Endothelial cell of hepatic sinusoid (primary cell): ENCODE measurements around the gene PMP22.
"Not testable (repeated sequence)": the region's sequence is repeated elsewhere in the genome, so short reads cannot be mapped to it uniquely, and the experiment has no call there.

Source experiments
- in situ Hi-C: cut with HindIII; loops from 2 replicates; pipeline ENCODE4 v1.10.0; 2017; ENCODE audit warnings: low sequenced_read_pairs

The PMP22 gene

GRCh38 chr17:15220785-15221184 is 44.3 kb downstream of the PMP22 start:
- in situ Hi-C loops = no loop called here

GRCh38 chr17:15216481-15216880 is 48.6 kb downstream of the PMP22 start:
- in situ Hi-C loops = no loop called here

- in situ Hi-C loops = no loop called here
Measured at GRCh38 chr17:15213381-15214087, 51.6 kb downstream of the PMP22 start.

- in situ Hi-C loops = no loop called here
Measured at GRCh38 chr17:15210247-15210646, 54.9 kb downstream of the PMP22 start.

GRCh38 chr17:15203062-15203461 is 62.1 kb downstream of the PMP22 start:
- in situ Hi-C loops = not testable (repeated sequence)

- in situ Hi-C loops = not testable (repeated sequence)
Measured at GRCh38 chr17:15200574-15200973, 64.6 kb downstream of the PMP22 start.

- in situ Hi-C loops = no loop called here
Measured at GRCh38 chr17:15197229-15197628, 67.9 kb downstream of the PMP22 start.

GRCh38 chr17:15194859-15195277 is 70.3 kb downstream of the PMP22 start:
- in situ Hi-C loops = no loop called here

- in situ Hi-C loops = loop anchor here (10.0 kb wide), 2 partner anchors 81 to 561 kb away; no protein-coding TSS in a partner anchor
Measured at GRCh38 chr17:15185625-15185991, 79.5 kb downstream of the PMP22 start.

GRCh38 chr17:15184872-15185624 is 80.1 kb downstream of the PMP22 start:
- in situ Hi-C loops = loop anchor here (10.0 kb wide), 2 partner anchors 80 to 560 kb away; no protein-coding TSS in a partner anchor

GRCh38 chr17:15181816-15182215 is 83.3 kb downstream of the PMP22 start:
- in situ Hi-C loops = loop anchor here (10.0 kb wide), 2 partner anchors 77 to 557 kb away; no protein-coding TSS in a partner anchor

- in situ Hi-C loops = loop anchor here (10.0 kb wide), 2 partner anchors 77 to 557 kb away; no protein-coding TSS in a partner anchor
Measured at GRCh38 chr17:15181333-15181732, 83.8 kb downstream of the PMP22 start.

GRCh38 chr17:15180121-15180561 is 85.0 kb downstream of the PMP22 start:
- in situ Hi-C loops = loop anchor here (10.0 kb wide), 2 partner anchors 75 to 555 kb away; no protein-coding TSS in a partner anchor
